HG02885 (cell line): ENCODE results near the gene RCE1.
A peak's percentile ranks its signal among the peaks of the same experiment; 100 is the strongest.

ENCODE experiments used
- ATAC-seq: cut with Tn5 transposase; IDR thresholded peaks from one replicate; pipeline ENCODE4 v1.9.1; 2021; ENCODE audit warnings: mild to moderate bottlenecking; ENCODE audit not compliant: unreplicated experiment, poor library complexity

RCE1 gene

GRCh38 chr11:66882561-66883015, 39.3 kb downstream of the RCE1 start:
- no peak for ATAC-seq

GRCh38 chr11:66883016-66883965, 40.0 kb downstream of the RCE1 start:
- no peak for ATAC-seq

GRCh38 chr11:66884443-66884842, 41.2 kb downstream of the RCE1 start:
- no peak for ATAC-seq

- no peak for ATAC-seq
These were observed 42.2 kb downstream of the RCE1 start for GRCh38 chr11:66885469-66885868.

GRCh38 chr11:66885950-66886440, 42.8 kb downstream of the RCE1 start:
- ATAC-seq: no peak

- no peak for ATAC-seq
These were observed 43.5 kb downstream of the RCE1 start for GRCh38 chr11:66886671-66887221.

GRCh38 chr11:66887526-66887925, 44.3 kb downstream of the RCE1 start:
- ATAC-seq: no peak

- no peak for ATAC-seq
These were observed 45.0 kb downstream of the RCE1 start for GRCh38 chr11:66888282-66888681.

GRCh38 chr11:66889960-66890359, 46.7 kb downstream of the RCE1 start:
- ATAC-seq: no peak

GRCh38 chr11:66891851-66892660, 48.8 kb downstream of the RCE1 start:
- peak; percentile 93 for ATAC-seq

- ATAC-seq: no peak
These were observed 49.7 kb downstream of the RCE1 start for GRCh38 chr11:66892911-66893310.

GRCh38 chr11:66894141-66894540, 50.9 kb downstream of the RCE1 start:
- no peak for ATAC-seq
